GM18502 (cell line): ENCODE results near the gene C10orf71.

Experiments used
- ATAC-seq: cut with Tn5 transposase; IDR thresholded peaks from one replicate; pipeline ENCODE4 v1.9.1; 2021; ENCODE audit warnings: mild to moderate bottlenecking; ENCODE audit not compliant: unreplicated experiment, poor library complexity

Gene C10orf71

GRCh38 chr10:49312246-49312869, 13.4 kb downstream of the C10orf71 start:
- ATAC-seq, result no peak

DNA sequence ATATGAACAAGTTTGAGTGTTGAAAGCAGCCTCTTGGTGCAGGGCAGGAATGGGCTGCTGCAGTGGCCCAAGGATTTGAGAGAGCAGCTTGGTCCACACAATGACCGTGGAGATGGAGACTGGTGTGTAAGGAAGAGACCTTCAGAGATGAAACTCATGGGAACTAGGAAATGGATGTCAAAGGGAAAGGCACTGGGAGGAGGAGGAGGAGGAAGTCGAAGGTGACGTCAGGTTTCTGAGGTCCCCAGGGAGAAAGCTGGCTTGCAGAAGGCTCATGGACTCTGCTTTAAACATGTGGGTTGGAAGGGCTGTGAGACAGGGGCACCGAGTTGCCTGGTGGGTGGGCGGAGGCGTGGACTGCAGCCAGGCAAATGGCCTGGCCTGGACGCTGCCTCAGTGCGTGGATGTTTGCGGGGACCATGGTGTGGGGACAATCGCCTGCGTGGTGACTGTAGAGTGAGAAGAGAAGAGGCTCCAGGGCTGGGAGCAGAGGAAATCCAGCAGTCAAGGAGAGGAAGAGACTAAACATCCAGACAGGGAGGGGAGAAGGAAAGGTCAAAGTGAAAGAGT, 14.6 kb downstream of the C10orf71 start:
- no peak for ATAC-seq

DNA sequence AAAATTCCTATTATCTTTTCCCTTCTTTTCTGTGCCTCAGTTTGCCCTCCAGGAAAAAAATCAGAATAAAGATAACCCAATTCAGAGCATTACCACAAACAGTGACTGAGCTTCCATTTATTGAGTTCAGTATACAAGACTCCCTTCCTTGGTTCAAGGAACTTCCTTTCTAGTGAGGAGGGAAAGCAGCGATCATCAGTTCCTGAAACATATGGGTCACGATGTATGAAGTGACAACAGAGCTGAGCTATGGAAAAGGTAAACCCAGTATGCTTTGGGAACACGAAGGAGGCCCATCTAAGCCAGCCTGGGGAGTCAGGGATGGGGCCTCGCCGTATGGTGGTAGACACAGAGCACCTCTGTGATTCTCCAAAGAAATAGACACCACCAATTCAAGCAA, 15.8 kb downstream of the C10orf71 start:
- no peak for ATAC-seq

DNA sequence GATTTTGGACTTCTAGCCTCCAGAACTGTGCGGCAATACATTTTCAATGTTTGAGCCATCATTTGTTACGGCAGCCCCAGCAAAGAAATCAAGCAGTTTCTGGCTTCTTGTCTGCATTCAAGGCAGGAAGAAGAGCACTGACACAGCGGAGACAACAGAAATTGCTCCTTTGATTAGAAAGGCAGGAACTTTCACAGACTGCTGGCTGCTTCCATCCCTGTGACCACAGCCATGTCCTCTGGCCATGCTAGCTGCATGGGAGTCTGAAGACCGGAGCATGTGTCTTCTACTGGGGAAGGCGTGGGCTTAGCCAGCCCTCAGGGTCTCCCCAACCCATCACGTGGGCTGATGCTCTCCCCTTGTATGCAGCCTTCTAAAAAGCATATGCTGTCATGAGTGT, 19.1 kb downstream of the C10orf71 start:
- no peak for ATAC-seq

DNA sequence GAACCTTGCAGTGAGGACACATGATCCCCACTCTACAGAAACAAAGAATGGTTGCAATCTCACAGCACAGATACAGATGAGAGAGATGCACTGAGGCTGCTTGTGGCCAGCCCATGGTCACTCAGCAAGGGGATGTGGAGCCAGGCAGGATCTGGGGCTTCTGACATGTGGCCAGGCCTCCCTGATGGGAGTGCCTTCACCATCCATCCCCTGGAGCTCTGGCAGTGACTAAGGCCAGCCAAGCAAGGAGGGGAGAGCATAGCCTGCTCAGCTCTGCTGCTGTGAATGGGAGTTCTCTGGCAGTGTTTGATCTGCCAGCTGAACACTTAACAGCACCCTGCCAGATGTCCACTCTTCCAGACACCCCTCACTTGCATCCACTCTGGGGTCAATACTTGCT, 19.8 kb downstream of the C10orf71 start:
- ATAC-seq, result no peak

DNA sequence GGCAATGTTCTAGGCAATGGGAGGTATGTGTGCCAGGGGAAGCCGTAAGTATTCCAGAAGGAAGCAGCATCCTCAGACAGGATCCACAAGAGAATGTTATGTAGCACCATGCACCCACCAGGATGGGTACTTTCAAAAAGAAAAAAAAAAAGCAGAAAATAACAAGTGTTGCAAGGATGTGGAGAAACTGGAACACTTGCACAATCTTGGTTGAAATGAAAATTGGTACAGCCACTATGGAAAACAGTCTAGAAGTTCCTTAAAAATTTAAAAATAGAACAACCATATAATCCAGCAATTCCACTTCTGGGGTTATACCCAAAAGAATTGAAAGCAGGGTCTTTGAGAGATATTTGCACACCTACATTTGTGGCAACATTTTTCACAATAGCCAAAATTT, 20.2 kb downstream of the C10orf71 start:
- ATAC-seq, result no peak

GRCh38 chr10:49320191-49320590, 21.2 kb downstream of the C10orf71 start:
- no peak for ATAC-seq

DNA sequence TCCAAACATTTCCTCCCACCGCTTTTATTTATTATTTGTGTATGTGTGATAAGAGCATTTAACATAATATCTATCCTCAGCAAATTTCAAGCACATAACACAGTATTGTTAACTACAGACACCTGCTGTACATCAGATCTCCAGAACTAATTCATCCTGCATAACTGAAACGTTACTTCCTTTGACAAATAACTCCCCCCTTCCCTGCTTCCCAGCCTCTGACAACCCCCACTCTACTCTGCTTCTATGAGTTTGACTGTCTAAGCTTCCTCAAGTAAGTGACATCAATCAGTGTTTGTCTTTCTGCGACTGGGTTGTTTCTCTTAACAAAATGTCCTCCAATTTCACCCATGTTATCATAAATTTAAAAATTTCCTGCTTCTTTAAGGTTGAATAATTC, 22.1 kb downstream of the C10orf71 start:
- ATAC-seq, result no peak

GRCh38 chr10:49322371-49323170, 23.6 kb downstream of the C10orf71 start:
- ATAC-seq, result no peak

- no peak for ATAC-seq
Observed at GRCh38 chr10:49323171-49323895, 24.4 kb downstream of the C10orf71 start.

- no peak for ATAC-seq
Observed at GRCh38 chr10:49323896-49324270, 24.9 kb downstream of the C10orf71 start.

DNA sequence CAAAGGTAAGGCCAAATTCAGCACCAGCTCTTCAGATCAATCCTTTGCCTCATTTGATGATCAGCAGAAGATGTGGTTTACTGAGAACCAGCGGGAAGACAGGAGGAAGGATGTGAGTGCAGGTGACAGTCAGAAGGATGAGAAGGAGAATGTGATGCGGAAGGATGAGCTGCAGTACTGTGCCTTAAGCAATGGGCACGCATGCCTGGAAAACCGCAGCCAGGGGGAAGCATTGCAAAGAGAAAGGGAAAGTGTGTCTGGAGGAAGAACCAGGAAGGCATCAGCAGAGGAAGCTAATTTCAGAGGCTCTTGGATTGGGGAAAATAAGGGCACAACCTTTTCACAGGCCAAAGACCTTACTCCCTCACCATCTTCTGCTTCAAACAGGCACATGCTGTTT, 25.7 kb downstream of the C10orf71 start:
- no peak for ATAC-seq

DNA sequence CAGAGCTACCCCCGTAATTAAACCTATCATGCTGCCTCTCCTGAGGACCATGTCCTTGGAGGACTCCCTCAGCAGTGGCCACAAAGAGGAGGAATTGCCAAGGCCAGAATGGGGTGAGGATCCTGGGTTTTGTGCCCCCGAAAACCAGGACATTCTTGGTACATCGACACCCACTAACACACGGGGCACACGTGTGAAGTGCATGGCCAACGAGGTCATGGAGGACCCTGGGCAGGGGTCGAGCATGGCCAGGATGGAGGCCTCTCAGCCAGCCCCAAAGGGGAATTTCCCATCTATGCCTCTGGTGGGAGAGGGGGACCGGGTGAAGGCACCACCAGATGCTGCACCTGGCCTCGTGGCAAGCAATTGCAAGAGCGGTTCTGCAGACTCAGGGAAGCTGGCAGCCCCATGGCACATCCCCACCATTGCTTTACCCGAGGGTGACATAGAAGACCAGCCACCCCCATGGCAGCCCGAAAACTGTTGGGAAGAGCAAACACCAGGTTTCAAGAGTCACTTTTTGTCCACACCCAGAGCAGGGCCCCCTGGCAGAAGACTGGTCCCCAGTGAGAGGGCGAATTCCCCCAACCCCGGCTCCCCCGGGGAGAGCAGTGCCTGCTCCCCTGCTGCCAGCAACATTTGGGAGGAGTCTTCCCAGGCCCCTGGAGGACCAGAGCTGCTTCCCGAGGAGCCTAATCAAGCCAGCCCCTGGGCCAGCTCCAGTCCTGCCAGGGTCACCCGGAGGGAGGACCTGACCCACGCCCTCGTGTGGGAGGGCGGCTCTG, 26.4 kb downstream of the C10orf71 start:
- no peak for ATAC-seq

DNA sequence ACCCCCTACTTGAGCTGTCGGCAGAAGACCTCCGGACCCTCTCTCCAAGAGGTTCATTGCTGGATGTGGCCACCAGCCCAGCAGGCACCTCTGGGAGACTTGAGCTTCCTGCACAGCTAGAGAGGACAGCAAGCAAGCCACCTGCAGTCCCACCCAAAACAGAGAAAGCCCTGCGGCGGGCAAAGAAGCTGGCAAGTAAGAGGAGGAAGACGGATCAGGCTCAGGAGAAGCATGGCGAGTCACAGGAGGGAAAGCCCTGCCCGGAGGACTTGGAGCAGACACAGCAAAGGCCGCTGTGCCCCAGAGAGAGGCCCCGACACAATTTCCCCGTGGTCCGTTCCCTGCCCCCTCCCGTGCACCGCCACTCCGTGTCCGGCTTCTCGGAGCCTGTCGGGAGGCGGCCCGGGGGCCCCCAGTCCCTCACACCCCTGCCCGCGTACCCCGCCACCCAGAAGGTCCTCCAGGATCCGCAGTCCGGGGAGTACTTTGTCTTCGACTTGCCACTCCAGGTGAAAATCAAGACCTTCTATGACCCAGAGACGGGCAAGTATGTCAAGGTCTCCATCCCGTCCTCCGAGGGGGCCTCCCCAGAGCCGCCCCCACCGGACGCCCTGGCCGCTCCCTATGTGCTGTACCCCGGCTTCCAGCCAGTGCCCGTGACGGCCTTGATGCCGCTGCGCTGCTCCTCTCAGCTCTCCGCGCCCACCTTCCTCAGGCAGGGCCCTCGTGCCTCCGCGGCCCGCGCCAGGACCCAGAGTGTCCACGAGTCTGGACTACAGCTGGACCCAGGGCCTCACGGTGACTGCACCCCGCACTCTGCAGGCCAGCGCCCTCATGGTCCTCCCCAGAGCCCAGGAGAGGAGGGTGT, 27.2 kb downstream of the C10orf71 start:
- no peak for ATAC-seq

- ATAC-seq, result no peak
Observed at GRCh38 chr10:49327036-49327813, 28.3 kb downstream of the C10orf71 start.

DNA sequence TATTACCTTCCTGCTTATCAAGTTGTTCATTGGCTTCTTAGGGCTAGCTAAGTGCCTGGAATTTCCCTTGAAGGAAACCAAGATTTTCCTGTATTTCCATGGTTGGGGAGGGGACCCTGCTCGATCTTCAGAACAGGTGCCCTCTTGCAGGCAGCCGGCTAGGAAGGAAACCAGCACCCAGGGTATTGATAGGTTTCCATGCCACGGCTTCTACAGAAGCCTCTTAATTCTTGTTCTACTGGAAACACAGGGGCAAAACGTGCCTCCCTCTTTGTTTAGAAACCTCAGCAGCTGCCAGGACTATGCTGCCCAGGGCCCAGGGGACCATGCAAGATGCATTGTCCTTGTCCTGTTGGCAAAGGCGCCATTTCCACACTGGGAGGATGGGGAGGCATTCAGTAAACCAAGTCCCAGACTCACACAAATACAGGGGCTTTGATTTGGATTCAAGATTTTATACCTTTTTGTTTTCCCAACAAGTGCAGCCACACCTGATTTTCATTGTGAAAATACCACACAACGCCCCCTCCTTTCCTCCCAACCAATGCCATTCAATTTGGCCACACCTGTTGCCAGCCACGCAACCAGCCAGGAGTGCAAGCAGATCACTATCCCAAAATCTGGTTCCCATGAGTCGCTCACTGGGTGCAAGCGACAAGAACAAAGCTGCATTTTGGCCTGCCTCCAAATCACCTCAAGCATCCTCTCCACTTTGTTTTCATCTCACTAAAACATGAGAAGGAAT, 29.6 kb downstream of the C10orf71 start:
- no peak for ATAC-seq

DNA sequence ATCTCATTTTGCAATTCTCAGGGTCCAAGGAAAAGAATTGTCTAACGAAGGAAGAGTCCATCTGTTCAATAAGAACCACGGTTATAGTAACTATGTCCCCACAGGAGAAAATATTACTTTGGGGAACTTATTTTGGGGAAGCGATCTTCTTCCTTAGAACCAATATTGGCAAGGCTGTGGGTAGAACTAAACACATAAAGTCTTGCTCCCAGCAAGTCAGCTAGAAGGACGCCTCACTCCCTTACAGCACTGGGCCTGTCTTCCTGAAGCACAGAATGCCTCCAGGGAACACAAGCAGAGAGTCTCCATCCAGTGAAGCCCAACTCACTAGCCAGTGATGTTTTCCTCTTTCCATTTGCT, 30.2 kb downstream of the C10orf71 start:
- no peak for ATAC-seq

DNA sequence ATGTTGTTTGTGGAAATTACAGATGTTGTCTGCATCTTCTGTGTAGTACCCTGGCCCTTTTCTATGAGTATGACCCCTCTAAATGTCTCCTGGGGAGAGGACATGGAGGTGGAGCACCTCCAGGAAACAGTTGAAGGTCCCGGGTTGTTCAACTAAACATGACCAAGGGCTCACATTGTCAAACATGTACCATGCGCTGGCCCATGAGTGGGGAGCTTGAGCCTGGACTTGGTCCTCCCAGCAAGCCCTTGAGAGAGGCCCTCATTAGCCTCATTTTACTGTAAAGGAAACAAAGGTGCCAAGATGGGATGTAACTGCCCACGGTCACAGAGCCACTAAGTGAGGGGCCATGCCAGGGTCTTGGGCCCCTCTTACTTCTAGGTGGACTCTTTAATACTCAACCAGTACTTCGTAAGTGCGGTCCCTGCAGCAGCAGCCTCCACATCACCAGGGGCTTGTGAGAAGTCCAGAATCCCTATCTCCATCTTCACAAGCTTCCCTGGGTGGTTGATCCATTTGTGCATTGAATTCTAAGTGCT, 31.2 kb downstream of the C10orf71 start:
- no peak for ATAC-seq
